ENCODE results near the gene KLRG1. TPM values are rescaled to one million over a fixed set of nuclear protein-coding genes. Genes with fewer than 3 reads are reported as not detected.

KLRG1 gene
- total and polyA plus RNA-seq, 7 donors: 1.0 to 11.9 (median 2.2) TPM

GRCh38 chr12:8956772-8957171 is 32.6 kb upstream of the KLRG1 start:
- ATAC-seq (no peak), DNase-seq (no peak)
- Histone ChIP-seq H3K27ac (no peak overlapping the region), H3K36me3 (ENCODE audit: insufficient read depth in 1 of 2, low read depth in 1 of 2) (peaks cover 0 to 29% of the 10 kb centered on the region in 2 donors), H3K4me3 (no peak overlapping the region), H3K4me1 (no peaks in the 10 kb centered on the region), H3K27me3 (ENCODE audit: insufficient read depth in 3 of 3, low read length in 2 of 3) (no peaks in the 10 kb centered on the region), H3K9me3 (no peaks in the 10 kb centered on the region)
- TF ChIP-seq CTCF (IDR thresholded peaks at IDR 0.05): no peak
- intact Hi-C loops (cut with DNase I): no loop called here
- 70 to 80% (median 72%) methylated on average over 7 of the region's 7 CpGs for WGBS, 3 donors

- intact Hi-C loops (cut with DNase I): no loop called here
- Histone ChIP-seq H3K4me1 (no peaks in the 10 kb centered on the region), H3K27me3 (ENCODE audit: insufficient read depth in 3 of 3, low read length in 2 of 3) (no peaks in the 10 kb centered on the region), H3K36me3 (ENCODE audit: insufficient read depth in 1 of 2, low read depth in 1 of 2) (peaks cover 0 to 29% of the 10 kb centered on the region in 2 donors), H3K4me3 (no peak overlapping the region), H3K9me3 (no peaks in the 10 kb centered on the region), H3K27ac (no peak overlapping the region)
- TF ChIP-seq CTCF (IDR thresholded peaks at IDR 0.05): no peak
- WGBS, 3 donors: 63 to 82% (median 77%) methylated on average over 4 of the region's 4 CpGs
- ATAC-seq (no peak), DNase-seq (no peak)
Observed at GRCh38 chr12:8957561-8957960, 31.8 kb upstream of the KLRG1 start.

GRCh38 chr12:8958066-8958465 is 31.3 kb upstream of the KLRG1 start:
- H3K27ac ChIP-seq: no peak overlapping the region
- DNase-seq: no peak
- intact Hi-C loops (cut with DNase I): no loop called here
- no peak for ATAC-seq
- no peak overlapping the region for H3K4me3 ChIP-seq
- H3K27me3 ChIP-seq (ENCODE audit: insufficient read depth in 3 of 3, low read length in 2 of 3): no peaks in the 10 kb centered on the region
- no peaks in the 10 kb centered on the region for H3K9me3 ChIP-seq
- peaks cover 0 to 28% of the 10 kb centered on the region in 2 donors for H3K36me3 ChIP-seq (ENCODE audit: insufficient read depth in 1 of 2, low read depth in 1 of 2)
- WGBS, 3 donors: 31 to 68% (median 64%) methylated on average over 2 of the region's 2 CpGs
- no peaks in the 10 kb centered on the region for H3K4me1 ChIP-seq
- TF ChIP-seq CTCF (IDR thresholded peaks at IDR 0.05): no peak

GRCh38 chr12:8960176-8960575 is 29.2 kb upstream of the KLRG1 start:
- Histone ChIP-seq H3K27ac (no peak overlapping the region), H3K36me3 (ENCODE audit: insufficient read depth in 1 of 2, low read depth in 1 of 2) (peaks cover 0 to 12% of the 10 kb centered on the region in 2 donors), H3K4me1 (no peaks in the 10 kb centered on the region), H3K9me3 (no peaks in the 10 kb centered on the region), H3K27me3 (ENCODE audit: insufficient read depth in 3 of 3, low read length in 2 of 3) (no peaks in the 10 kb centered on the region), H3K4me3 (no peak overlapping the region)
- no peak for ATAC-seq
- intact Hi-C loops (cut with DNase I): no loop called here
- TF ChIP-seq CTCF (IDR thresholded peaks at IDR 0.05): no peak
- DNase-seq: no peak
- WGBS, 3 donors: 97 to 99% (median 98%) methylated on average over 2 of the region's 2 CpGs

GRCh38 chr12:8968761-8969160 is 20.6 kb upstream of the KLRG1 start:
- ATAC-seq (no peak), DNase-seq (no peak)
- Histone ChIP-seq H3K4me3 (no peak overlapping the region), H3K36me3 (ENCODE audit: insufficient read depth in 1 of 2, low read depth in 1 of 2) (no peaks in the 10 kb centered on the region), H3K4me1 (no peaks in the 10 kb centered on the region), H3K9me3 (peaks cover 22% of the 10 kb centered on the region), H3K27me3 (ENCODE audit: insufficient read depth in 3 of 3, low read length in 2 of 3) (no peaks in the 10 kb centered on the region), H3K27ac (no peak overlapping the region)
- TF ChIP-seq CTCF (IDR thresholded peaks at IDR 0.05): no peak
- intact Hi-C loops (cut with DNase I): no loop called here
